22Rv1 (cell line): Measurements from ENCODE around the gene CGREF1.

Source experiments
- H3K27ac ChIP-seq: fragments of 450-650 bp; 2 replicates; pipeline ENCODE4 v1.5.1; 2017
- CTCF ChIP-seq: fragments of 450-650 bp; IDR thresholded peaks from 2 replicates; pipeline ENCODE4 v1.5.1; 2017; ENCODE audit warnings: mild to moderate bottlenecking
- ZFX ChIP-seq: fragments of 450-650 bp; IDR thresholded peaks from 2 replicates; pipeline ENCODE4 v1.6.1; 2017; ENCODE audit warnings: antibody characterized with exemption, borderline replicate concordance

The CGREF1 gene

GRCh38 chr2:27105981-27106380 lies 12.9 kb downstream of the CGREF1 start:
- H3K27ac ChIP-seq = no peak overlapping the region
- TF ChIP-seq ZFX (no peak), CTCF (no peak)

GRCh38 chr2:27102329-27102728 lies 16.6 kb downstream of the CGREF1 start:
- TF ChIP-seq ZFX (no peak), CTCF (no peak)
- no peak overlapping the region for H3K27ac ChIP-seq

GRCh38 chr2:27100036-27100435 lies 18.9 kb downstream of the CGREF1 start:
- no peak overlapping the region for H3K27ac ChIP-seq
- TF ChIP-seq CTCF = no peak
- TF ChIP-seq ZFX = no peak

DNA sequence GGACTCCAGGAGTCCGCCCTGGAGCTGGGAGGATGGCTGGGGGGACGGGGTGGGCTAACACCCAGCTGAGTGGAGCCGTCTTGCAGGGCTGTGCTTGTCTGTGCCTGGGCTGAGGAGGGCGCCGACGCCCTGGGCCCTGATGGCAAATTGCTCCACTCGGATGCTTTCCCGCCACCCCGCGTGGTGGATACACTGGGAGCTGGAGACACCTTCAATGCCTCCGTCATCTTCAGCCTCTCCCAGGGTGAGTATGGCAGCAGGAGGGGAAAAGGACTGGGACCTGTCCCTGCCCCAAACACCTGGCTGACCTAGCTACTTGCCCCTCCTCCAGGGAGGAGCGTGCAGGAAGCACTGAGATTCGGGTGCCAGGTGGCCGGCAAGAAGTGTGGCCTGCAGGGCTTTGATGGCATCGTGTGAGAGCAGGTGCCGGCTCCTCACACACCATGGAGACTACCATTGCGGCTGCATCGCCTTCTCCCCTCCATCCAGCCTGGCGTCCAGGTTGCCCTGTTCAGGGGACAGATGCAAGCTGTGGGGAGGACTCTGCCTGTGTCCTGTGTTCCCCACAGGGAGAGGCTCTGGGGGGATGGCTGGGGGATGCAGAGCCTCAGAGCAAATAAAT lies 19.5 kb downstream of the CGREF1 start:
- TF ChIP-seq ZFX = no peak
- TF ChIP-seq CTCF = no peak
- H3K27ac ChIP-seq = no peak overlapping the region

- H3K27ac ChIP-seq = no peak overlapping the region
- TF ChIP-seq ZFX (no peak), CTCF (no peak)
Observed at GRCh38 chr2:27097341-27097740, 21.6 kb downstream of the CGREF1 start.

DNA sequence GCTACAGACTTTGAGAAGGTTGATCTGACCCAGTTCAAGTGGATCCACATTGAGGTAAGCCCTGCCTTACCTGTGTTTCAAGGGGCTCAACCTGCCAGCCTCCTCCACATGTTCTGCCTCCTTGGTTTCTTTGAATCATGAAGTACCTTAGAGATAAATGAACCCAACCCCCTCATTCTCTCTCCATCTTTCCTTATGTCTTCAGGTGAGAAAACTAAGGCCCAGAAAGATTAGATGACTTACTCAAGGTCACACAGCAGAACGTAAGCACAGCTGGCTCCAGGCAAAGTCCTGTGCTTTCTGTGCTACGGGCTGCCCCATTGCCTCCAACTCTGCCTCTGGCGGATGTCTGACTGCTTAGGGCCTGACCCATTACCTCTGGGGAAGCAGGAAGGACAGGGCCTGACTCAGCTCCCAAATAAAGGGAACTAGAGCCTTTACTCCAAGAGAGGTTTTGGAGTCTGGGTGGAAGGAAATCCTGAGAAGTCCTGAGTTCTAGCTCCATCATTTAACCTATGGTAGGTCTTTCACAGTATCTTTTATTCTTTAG lies 22.1 kb downstream of the CGREF1 start:
- no peak overlapping the region for H3K27ac ChIP-seq
- no peak for TF ChIP-seq CTCF
- TF ChIP-seq ZFX = no peak

GRCh38 chr2:27095745-27096651 lies 22.9 kb downstream of the CGREF1 start:
- no peak overlapping the region for H3K27ac ChIP-seq
- TF ChIP-seq ZFX = no peak
- no peak for TF ChIP-seq CTCF
